H9 (cell line): ENCODE measurements around the gene CYP19A1. TPM values are rescaled to one million over a fixed set of nuclear protein-coding genes. Genes with fewer than 3 reads are reported as not detected.

ENCODE experiments used
- DNase-seq: peaks from one replicate; pipeline ENCODE4 v3.0.0-alpha.2; 2017
- H2AFZ ChIP-seq: one replicate; pipeline ENCODE4 v1.6.1; 2013; ENCODE audit warnings: mild to moderate bottlenecking, low read length, control low read depth, moderate library complexity
- H2AK5ac ChIP-seq: 2 replicates; pipeline ENCODE4 v1.6.1; 2013; ENCODE audit warnings: low read length, control low read depth, mixed read lengths; ENCODE audit not compliant: insufficient read length
- H2BK120ac ChIP-seq: one replicate; pipeline ENCODE4 v1.6.1; 2013; ENCODE audit warnings: low read depth, mild to moderate bottlenecking, low read length, control low read depth, inconsistent platforms; ENCODE audit not compliant: poor library complexity, severe bottlenecking
- H2BK12ac ChIP-seq: 2 replicates; pipeline ENCODE4 v1.6.1; 2013; ENCODE audit warnings: low read length, control low read depth, mixed read lengths, low read depth; ENCODE audit not compliant: insufficient read length
- H2BK15ac ChIP-seq: 2 replicates; pipeline ENCODE4 v1.6.1; 2013; ENCODE audit warnings: low read depth, low read length, control low read depth
- H2BK20ac ChIP-seq: one replicate; pipeline ENCODE4 v1.6.1; 2013; ENCODE audit warnings: low read depth, mild to moderate bottlenecking, low read length, control low read depth, inconsistent platforms; ENCODE audit not compliant: poor library complexity, severe bottlenecking
- H2BK5ac ChIP-seq: 2 replicates; pipeline ENCODE4 v1.6.1; 2013; ENCODE audit warnings: low read length, control low read depth, mixed read lengths; ENCODE audit not compliant: insufficient read length
- H3K14ac ChIP-seq: 2 replicates; pipeline ENCODE4 v1.6.1; 2013; ENCODE audit warnings: low read length, control low read depth; ENCODE audit not compliant: insufficient read depth
- H3K18ac ChIP-seq: 2 replicates; pipeline ENCODE4 v1.6.1; 2013; ENCODE audit warnings: low read depth, mild to moderate bottlenecking, mixed read lengths, low read length, control low read depth; ENCODE audit not compliant: insufficient read length
- H3K23ac ChIP-seq: 2 replicates; pipeline ENCODE4 v1.6.1; 2013; ENCODE audit warnings: low read length, control low read depth, mixed read lengths, low read depth; ENCODE audit not compliant: insufficient read length
- H3K23me2 ChIP-seq: 2 replicates; pipeline ENCODE4 v1.6.1; 2013; ENCODE audit warnings: low read depth, mild to moderate bottlenecking, mixed read lengths, low read length, control low read depth; ENCODE audit not compliant: insufficient read length, poor library complexity, severe bottlenecking
- H3K27ac ChIP-seq: 2 replicates; pipeline ENCODE4 v1.5.1; 2013; ENCODE audit warnings: low read length, control low read depth, mixed read lengths, low read depth; ENCODE audit not compliant: insufficient read length
- H3K27me3 ChIP-seq: 2 replicates; pipeline ENCODE4 v1.6.1; 2013; ENCODE audit warnings: low read length, control low read depth, inconsistent platforms; ENCODE audit not compliant: insufficient read depth
- H3K4ac ChIP-seq: 2 replicates; pipeline ENCODE4 v1.6.1; 2013; ENCODE audit warnings: low read depth, mild to moderate bottlenecking, control low read depth, inconsistent platforms, low read length, moderate library complexity
- H3K4me1 ChIP-seq: 2 replicates; pipeline ENCODE4 v1.6.1; 2013; ENCODE audit warnings: low read length, control low read depth, inconsistent platforms; ENCODE audit not compliant: insufficient read depth
- H3K4me2 ChIP-seq: 2 replicates; pipeline ENCODE4 v1.6.1; 2013; ENCODE audit warnings: low read length, control low read depth, mixed read lengths; ENCODE audit not compliant: insufficient read length, insufficient read depth
- H3K56ac ChIP-seq: 2 replicates; pipeline ENCODE4 v1.6.1; 2013; ENCODE audit warnings: low read depth, mild to moderate bottlenecking, mixed read lengths, low read length, control low read depth; ENCODE audit not compliant: insufficient read length
- H3K79me1 ChIP-seq: 2 replicates; pipeline ENCODE4 v1.6.1; 2013; ENCODE audit warnings: low read depth, mild to moderate bottlenecking, moderate library complexity, low read length, control low read depth, inconsistent platforms; ENCODE audit not compliant: insufficient read depth, poor library complexity, severe bottlenecking
- H3K79me2 ChIP-seq: 2 replicates; pipeline ENCODE4 v1.6.1; 2013; ENCODE audit warnings: low read length, control low read depth, inconsistent platforms; ENCODE audit not compliant: insufficient read depth
- H3K9ac ChIP-seq: 2 replicates; pipeline ENCODE4 v1.6.1; 2013; ENCODE audit warnings: low read length, control low read depth, mixed read lengths; ENCODE audit not compliant: insufficient read length; ENCODE audit errors: extremely low read depth
- H3K9me3 ChIP-seq: one replicate; pipeline ENCODE4 v1.6.1; 2013; ENCODE audit warnings: low read depth, low read length, inconsistent platforms; ENCODE audit not compliant: control insufficient read depth
- H3T11ph ChIP-seq: one replicate; pipeline ENCODE4 v1.6.1; 2013; ENCODE audit warnings: mild to moderate bottlenecking, low read length, control low read depth, inconsistent platforms
- H4K20me1 ChIP-seq: one replicate; pipeline ENCODE4 v1.6.1; 2013; ENCODE audit not compliant: control insufficient read depth, insufficient read length, insufficient read depth
- H4K5ac ChIP-seq: 2 replicates; pipeline ENCODE4 v1.6.1; 2013; ENCODE audit warnings: low read depth, mild to moderate bottlenecking, mixed read lengths, low read length, control low read depth; ENCODE audit not compliant: insufficient read length
- H4K8ac ChIP-seq: replicated peaks from 2 replicates; pipeline ENCODE4 v1.6.1; 2013; ENCODE audit warnings: low read length, control low read depth, mixed read lengths, low read depth; ENCODE audit not compliant: insufficient read length
- H4K91ac ChIP-seq: 2 replicates; pipeline ENCODE4 v1.6.1; 2013; ENCODE audit warnings: low read depth, mild to moderate bottlenecking, moderate library complexity, mixed read lengths, low read length, control low read depth; ENCODE audit not compliant: insufficient read length
- H3K27ac Mint-ChIP-seq, 3 experiments: 2 replicates in 2 of 3; 3 replicates in 1 of 3; pipeline ENCODE4 v1.8.0; 2020 to 2021; ENCODE audit warnings: mixed read lengths in 3 of 3, mild to moderate bottlenecking in 1 of 3, moderate library complexity in 1 of 3
- H3K27me3 Mint-ChIP-seq: 2 replicates; pipeline ENCODE4 v1.8.0; 2021; ENCODE audit warnings: low read depth, mild to moderate bottlenecking, moderate library complexity, mixed read lengths
- H3K36me3 Mint-ChIP-seq, 3 experiments: 2 replicates in 2 of 3; 3 replicates in 1 of 3; pipeline ENCODE4 v1.8.0; 2020 to 2021; ENCODE audit warnings: low read depth in 3 of 3, mixed read lengths in 3 of 3; ENCODE audit not compliant: insufficient read depth in 1 of 3
- H3K4me1 Mint-ChIP-seq, 2 experiments: 2 replicates each; pipeline ENCODE4 v1.8.0; 2020; ENCODE audit warnings: mixed read lengths in 2 of 2
- H3K4me3 Mint-ChIP-seq, 2 experiments: 2 replicates in 1 of 2; 3 replicates in 1 of 2; pipeline ENCODE4 v1.8.0; 2020 to 2021; ENCODE audit warnings: mild to moderate bottlenecking in 2 of 2, mixed read lengths in 2 of 2, moderate library complexity in 1 of 2
- H3K9me3 Mint-ChIP-seq, 2 experiments: 2 replicates in 1 of 2; 3 replicates in 1 of 2; pipeline ENCODE4 v1.8.0; 2020; ENCODE audit warnings: mild to moderate bottlenecking in 2 of 2, mixed read lengths in 2 of 2, moderate library complexity in 1 of 2
- CTCF ChIP-seq: fragments of 200-600 bp; sonication (generic); conservative IDR thresholded peaks from 3 replicates; pipeline ENCODE4 v1.8.0; 2021; ENCODE audit warnings: antibody characterized with exemption, mild to moderate bottlenecking
- WGBS: extraction: QIAGEN DNeasy Blood & Tissue Kit; methylation state at CpG from one replicate; pipeline ENCODE4 v1.1.7; 2013; ENCODE audit warnings: missing lambda C conversion rate, low lambda C conversion rate, mixed read lengths; ENCODE audit not compliant: insufficient read length; ENCODE audit errors: extremely low coverage; 5-methylcytosine and 5-hydroxymethylcytosine counted together
- total RNA-seq: library from RNA; stranded (reverse); gene quantifications from 2 replicates; pipeline ENCODE4 v1.2.1, GENCODE V29; 2021

The CYP19A1 gene
- total RNA-seq, 1 experiment from 2014 or later: not detected

- Histone ChIP-seq H3T11ph (no peak overlapping the region), H3K4ac (no peak overlapping the region), H3K18ac (no peak overlapping the region), H4K91ac (no peak overlapping the region), H4K8ac (no peak overlapping the region), H3K79me1 (no peaks in the 10 kb centered on the region), H2BK120ac (no peak overlapping the region), H3K23me2 (no peaks in the 10 kb centered on the region), H4K20me1 (no peaks in the 10 kb centered on the region), H2BK5ac (no peak overlapping the region), H3K9me3 (no peaks in the 10 kb centered on the region), H3K4me1 (no peaks in the 10 kb centered on the region), H2BK20ac (no peak overlapping the region), H3K23ac (no peak overlapping the region), H3K27me3 (no peaks in the 10 kb centered on the region), H2BK15ac (no peak overlapping the region), H3K27ac (no peak overlapping the region), H4K5ac (no peak overlapping the region), H2AFZ (no peak overlapping the region), H2BK12ac (no peak overlapping the region), H3K79me2 (no peaks in the 10 kb centered on the region), H3K9ac (no peak overlapping the region), H2AK5ac (no peak overlapping the region), H3K56ac (no peak overlapping the region), H3K4me2 (no peak overlapping the region), H3K14ac (no peak overlapping the region)
- Mint-ChIP-seq H3K27ac (no peak overlapping the region), H3K36me3 (no peaks in the 10 kb centered on the region), H3K4me3 (no peak overlapping the region), H3K4me1 (peaks cover 3% of the 10 kb centered on the region in 2 experiments; a peak in 3 of 4 replicates), H3K9me3 (no peaks in the 10 kb centered on the region), H3K27me3 (peaks cover 8% of the 10 kb centered on the region)
- no peak for TF ChIP-seq CTCF
- WGBS: no CpG with 5 or more reads among the region's 6 CpGs
- DNase-seq: no peak
These were observed 35.9 kb downstream of the CYP19A1 start for GRCh38 chr15:51302480-51302879.
